Measurements from ENCODE around the gene DESI1. TPM values are rescaled to one million over a fixed set of nuclear protein-coding genes. Genes with fewer than 3 reads are reported as not detected.
A peak's percentile ranks its signal among the peaks of the same experiment; 100 is the strongest.
"Not testable (repeated sequence)": the region's sequence is repeated elsewhere in the genome, so short reads cannot be mapped to it uniquely, and the experiment has no call there.

DESI1 gene
- total RNA-seq, 4 donors from 2014 or later, result 25.6 to 32.9 (median 27.9) TPM

- no peaks in the 10 kb centered on the region for H3K9me3 ChIP-seq
- no peak for TF ChIP-seq POLR2AphosphoS5 (IDR thresholded peaks at IDR 0.05)
- no peak for TF ChIP-seq EP300 (IDR thresholded peaks at IDR 0.05)
- TF ChIP-seq POLR2A (IDR thresholded peaks at IDR 0.05), result no peak
- TF ChIP-seq CTCF (IDR thresholded peaks at IDR 0.05), result no peak
- no peaks in the 10 kb centered on the region for H3K36me3 ChIP-seq
- peaks cover 16% of the 10 kb centered on the region for H3K27me3 ChIP-seq
- 61% methylated on average over 10 of the region's 10 CpGs for WGBS
- H3K4me3 ChIP-seq, result no peak overlapping the region
- no peak overlapping the region for H3K27ac ChIP-seq
- H3K4me1 ChIP-seq, result no peaks in the 10 kb centered on the region
- no peak for DNase-seq (ENCODE audit: low spot score in 2 of 2)
Measured at GRCh38 chr22:41563051-41563711, 57.7 kb downstream of the DESI1 start.

GRCh38 chr22:41562461-41562860 is 58.4 kb downstream of the DESI1 start:
- Histone ChIP-seq H3K27me3 (peaks cover 21% of the 10 kb centered on the region), H3K36me3 (no peaks in the 10 kb centered on the region), H3K4me3 (no peak overlapping the region), H3K27ac (peak overlapping the region; percentile 24), H3K4me1 (peaks cover 2% of the 10 kb centered on the region), H3K9me3 (no peaks in the 10 kb centered on the region)
- TF ChIP-seq EP300 (IDR thresholded peaks at IDR 0.05) (no peak), POLR2A (IDR thresholded peaks at IDR 0.05) (no peak), POLR2AphosphoS5 (IDR thresholded peaks at IDR 0.05) (no peak), CTCF (IDR thresholded peaks at IDR 0.05) (no peak)
- DNase-seq (ENCODE audit: low spot score in 2 of 2), result no peak
- WGBS, result 82% methylated on average over 3 of the region's 4 CpGs

- Histone ChIP-seq H3K27me3 (peaks cover 21% of the 10 kb centered on the region), H3K27ac (no peak overlapping the region), H3K4me3 (no peak overlapping the region), H3K36me3 (no peaks in the 10 kb centered on the region), H3K9me3 (no peaks in the 10 kb centered on the region), H3K4me1 (peaks cover 6% of the 10 kb centered on the region)
- 77% methylated on average over 5 of the region's 5 CpGs for WGBS
- DNase-seq (ENCODE audit: low spot score in 2 of 2), result no peak
- no peak for TF ChIP-seq POLR2A (IDR thresholded peaks at IDR 0.05)
Measured at GRCh38 chr22:41561788-41562187, 59.1 kb downstream of the DESI1 start.

- Histone ChIP-seq H3K4me1 (peaks cover 6% of the 10 kb centered on the region), H3K27me3 (peaks cover 21% of the 10 kb centered on the region), H3K27ac (no peak overlapping the region), H3K9me3 (no peaks in the 10 kb centered on the region), H3K4me3 (no peak overlapping the region), H3K36me3 (no peaks in the 10 kb centered on the region)
- no peak for TF ChIP-seq EP300 (IDR thresholded peaks at IDR 0.05)
- no peak for TF ChIP-seq CTCF (IDR thresholded peaks at IDR 0.05)
- no peak for TF ChIP-seq POLR2AphosphoS5 (IDR thresholded peaks at IDR 0.05)
- TF ChIP-seq POLR2A (IDR thresholded peaks at IDR 0.05), result no peak
- WGBS, result 61% methylated on average over 4 of the region's 10 CpGs
- DNase-seq (ENCODE audit: low spot score in 2 of 2), result no peak
Measured at GRCh38 chr22:41561335-41561734, 59.5 kb downstream of the DESI1 start.

- H3K9me3 ChIP-seq, result no peaks in the 10 kb centered on the region
- peaks cover 21% of the 10 kb centered on the region for H3K27me3 ChIP-seq
- WGBS, result 36% methylated on average over 4 of the region's 6 CpGs
- H3K36me3 ChIP-seq, result no peaks in the 10 kb centered on the region
- peaks cover 6% of the 10 kb centered on the region for H3K4me1 ChIP-seq
- TF ChIP-seq EP300 (IDR thresholded peaks at IDR 0.05) (no peak), POLR2AphosphoS5 (IDR thresholded peaks at IDR 0.05) (no peak), POLR2A (IDR thresholded peaks at IDR 0.05) (no peak), CTCF (IDR thresholded peaks at IDR 0.05) (no peak)
- no peak overlapping the region for H3K27ac ChIP-seq
- no peak for DNase-seq (ENCODE audit: low spot score in 2 of 2)
- H3K4me3 ChIP-seq, result no peak overlapping the region
Measured at GRCh38 chr22:41560095-41560471, 60.8 kb downstream of the DESI1 start.

GRCh38 chr22:41558241-41558630 is 62.6 kb downstream of the DESI1 start:
- 91% methylated on average over 13 of the region's 13 CpGs for WGBS
- H3K27ac ChIP-seq; H3K9me3 ChIP-seq; DNase-seq (ENCODE audit: low spot score in 2 of 2); H3K36me3 ChIP-seq; H3K4me1 ChIP-seq; H3K4me3 ChIP-seq: not testable (repeated sequence)
- H3K27me3 ChIP-seq, result peaks cover 21% of the 10 kb centered on the region
